Ovary (tissue), 3 donors: ENCODE data around the gene STARD9.

Experiments
- EP300 ChIP-seq: sonication (generic); formaldehyde crosslinking; IDR thresholded peaks from one replicate; pipeline ENCODE4 v1.6.1; 2017; ENCODE audit warnings: antibody characterized with exemption
- POLR2A ChIP-seq: fragments of 450-650 bp; IDR thresholded peaks from one replicate; pipeline ENCODE4 v1.6.1; 2017; ENCODE audit warnings: antibody characterized with exemption, mild to moderate bottlenecking, moderate library complexity
- TF ChIP-seq, protein P1 (sequence below), 3 donors: fragments of 450-650 bp in 2 of 3; fragments of 200-600 bp in 1 of 3; IDR thresholded peaks; one replicate each; pipeline versions ENCODE4 v1.5.1 to v1.8.0; 2016 to 2022; ENCODE audit warnings: antibody characterized with exemption in 3 of 3, mild to moderate bottlenecking in 1 of 3
- donor health status: DM: no; HTN: no; CAD: no.

DNA sequence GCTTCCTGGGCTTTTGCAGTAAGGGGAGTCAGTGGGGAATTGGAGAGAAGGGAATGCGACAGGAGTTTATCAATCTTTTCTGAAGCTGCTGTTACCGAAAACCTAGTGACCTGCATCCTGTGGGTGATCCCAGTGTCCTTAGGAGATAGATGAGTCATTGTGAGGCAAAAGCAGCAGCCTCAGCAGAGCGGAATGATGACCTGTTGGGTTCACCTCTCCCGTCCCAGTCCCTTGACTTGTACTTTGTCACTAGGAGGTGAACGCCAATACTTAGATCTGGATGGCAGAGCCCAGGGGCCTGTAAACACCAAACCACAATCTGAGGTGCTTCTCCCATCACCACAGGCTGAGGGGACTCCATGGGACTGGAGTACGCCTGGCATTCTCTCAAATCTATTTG lies 143.6 kb downstream of the STARD9 start:
- TF ChIP-seq, protein P1, sequence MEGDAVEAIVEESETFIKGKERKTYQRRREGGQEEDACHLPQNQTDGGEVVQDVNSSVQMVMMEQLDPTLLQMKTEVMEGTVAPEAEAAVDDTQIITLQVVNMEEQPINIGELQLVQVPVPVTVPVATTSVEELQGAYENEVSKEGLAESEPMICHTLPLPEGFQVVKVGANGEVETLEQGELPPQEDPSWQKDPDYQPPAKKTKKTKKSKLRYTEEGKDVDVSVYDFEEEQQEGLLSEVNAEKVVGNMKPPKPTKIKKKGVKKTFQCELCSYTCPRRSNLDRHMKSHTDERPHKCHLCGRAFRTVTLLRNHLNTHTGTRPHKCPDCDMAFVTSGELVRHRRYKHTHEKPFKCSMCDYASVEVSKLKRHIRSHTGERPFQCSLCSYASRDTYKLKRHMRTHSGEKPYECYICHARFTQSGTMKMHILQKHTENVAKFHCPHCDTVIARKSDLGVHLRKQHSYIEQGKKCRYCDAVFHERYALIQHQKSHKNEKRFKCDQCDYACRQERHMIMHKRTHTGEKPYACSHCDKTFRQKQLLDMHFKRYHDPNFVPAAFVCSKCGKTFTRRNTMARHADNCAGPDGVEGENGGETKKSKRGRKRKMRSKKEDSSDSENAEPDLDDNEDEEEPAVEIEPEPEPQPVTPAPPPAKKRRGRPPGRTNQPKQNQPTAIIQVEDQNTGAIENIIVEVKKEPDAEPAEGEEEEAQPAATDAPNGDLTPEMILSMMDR (IDR thresholded peaks at IDR 0.05) = no peak
- TF ChIP-seq EP300 (no peak), POLR2A (no peak)
